Endothelial cell of umbilical vein (primary cell): Measurements from ENCODE around the gene ARL2BP. TPM values are rescaled to one million over a fixed set of nuclear protein-coding genes. Genes with fewer than 3 reads are reported as not detected.
A peak's percentile ranks its signal among the peaks of the same experiment; 100 is the strongest.

ENCODE experiments used
- BruUV-seq: library from RNA; stranded (reverse); fragments of 400-500 nt; replicated peaks from 2 replicates; lab custom pipeline; 2021; lab: Mats Ljungman, UMichigan
- CTCF ChIA-PET: fragments of 300-600, 350-600 bp; sonication (Branson Sonifier 250); formaldehyde crosslinking; loops from one replicate; lab custom pipeline; 2021; ENCODE audit warnings: antibody characterized with exemption, inconsistent platforms; lab: Charles Lee
- POLR2A ChIA-PET: fragments of 300-600, 350-600 bp; sonication (Branson Sonifier 250); formaldehyde crosslinking; loops from one replicate; lab custom pipeline; 2021; ENCODE audit warnings: antibody characterized with exemption, inconsistent platforms; lab: Charles Lee
- DNase-seq: peaks from one replicate; pipeline ENCODE4 v3.0.0-alpha.2; 2011; ENCODE audit warnings: low read depth, low spot score
- FAIRE-seq: peaks from 2 replicates; lab custom pipeline; 2011; peaks lifted over from hg19 to GRCh38; lab: Jason Lieb, UNC
- H2AFZ ChIP-seq: 2 replicates; pipeline ENCODE4 v1.6.0; 2012; ENCODE audit warnings: low read depth, low read length, control low read depth, inconsistent platforms
- H3K27ac ChIP-seq: 2 replicates; pipeline ENCODE4 v1.5.1; 2011; ENCODE audit warnings: low read depth, mild to moderate bottlenecking, control low read depth, low read length, moderate library complexity; ENCODE audit not compliant: insufficient read depth
- H3K27me3 ChIP-seq, 2 experiments: 2 replicates each; pipeline versions ENCODE4 v1.6.0 to v1.6.1; 2011; ENCODE audit warnings: low read length in 2 of 2, mixed read lengths in 1 of 2; ENCODE audit not compliant: control insufficient read depth in 2 of 2, insufficient read depth in 2 of 2
- H3K36me3 ChIP-seq, 2 experiments: 2 replicates in 1 of 2; 3 replicates in 1 of 2; pipeline ENCODE4 v1.5.1; 2011; ENCODE audit warnings: low read length in 2 of 2, mild to moderate bottlenecking in 1 of 2, moderate library complexity in 1 of 2; ENCODE audit not compliant: control insufficient read depth in 2 of 2, insufficient read depth in 2 of 2; ENCODE audit errors: extremely low read depth in 1 of 2
- H3K4me1 ChIP-seq: 3 replicates; pipeline ENCODE4 v1.5.1; 2011; ENCODE audit warnings: mild to moderate bottlenecking, low read length; ENCODE audit not compliant: control insufficient read depth, insufficient read depth; ENCODE audit errors: extremely low read depth
- H3K4me2 ChIP-seq: 2 replicates; pipeline ENCODE4 v1.6.1; 2011; ENCODE audit warnings: low read length, control low read depth, mixed read lengths; ENCODE audit not compliant: insufficient read depth
- H3K4me3 ChIP-seq, 3 experiments: fragments of 200-600 bp in 1 of 3; sonication (generic), shearing (Covaris generic) in 1 of 3; replicated peaks in 1 of 3; 2 replicates each; pipeline ENCODE4 v1.5.1; 2011 to 2016; ENCODE audit warnings: control low read depth in 3 of 3, low read length in 3 of 3, mild to moderate bottlenecking in 2 of 3, inconsistent platforms in 1 of 3, low read depth in 1 of 3, moderate library complexity in 1 of 3; ENCODE audit not compliant: insufficient read depth in 1 of 3
- H3K79me2 ChIP-seq: 2 replicates; pipeline ENCODE4 v1.6.0; 2012; ENCODE audit warnings: low read length, inconsistent platforms; ENCODE audit not compliant: control insufficient read depth, insufficient read depth
- H3K9ac ChIP-seq: replicated peaks from 2 replicates; pipeline ENCODE3; 2011; ENCODE audit warnings: low read length, control low read depth; ENCODE audit not compliant: insufficient read depth; ENCODE audit errors: extremely low read depth
- H3K9me1 ChIP-seq: replicated peaks from 3 replicates; pipeline ENCODE4 v1.6.0; 2011; ENCODE audit warnings: mild to moderate bottlenecking, low read length; ENCODE audit not compliant: control insufficient read depth, insufficient read depth; ENCODE audit errors: extremely low read depth
- H3K9me3 ChIP-seq: replicated peaks from 2 replicates; pipeline ENCODE4 v1.5.1; 2012; ENCODE audit warnings: low read length, inconsistent platforms; ENCODE audit not compliant: control insufficient read depth, insufficient read depth
- H4K20me1 ChIP-seq: replicated peaks from 2 replicates; pipeline ENCODE3; 2011; ENCODE audit warnings: mild to moderate bottlenecking, low read length; ENCODE audit not compliant: control insufficient read depth, insufficient read depth; ENCODE audit errors: extremely low read depth
- EZH2 ChIP-seq: IDR thresholded peaks from 2 replicates; pipeline ENCODE4 v1.6.1; 2012; ENCODE audit warnings: borderline replicate concordance, low read depth, mild to moderate bottlenecking, moderate library complexity, low read length, inconsistent platforms; ENCODE audit not compliant: severe bottlenecking
- FOS ChIP-seq: IDR thresholded peaks from 2 replicates; pipeline ENCODE4 v1.6.1; 2011; ENCODE audit warnings: mild to moderate bottlenecking, low read length, moderate library complexity, borderline replicate concordance; ENCODE audit not compliant: insufficient read depth
- GATA2 ChIP-seq: IDR thresholded peaks from 2 replicates; pipeline ENCODE4 v1.7.0; 2011; ENCODE audit warnings: low read depth, mild to moderate bottlenecking, moderate library complexity, mixed read lengths, low read length; ENCODE audit not compliant: insufficient read length, insufficient read depth
- JUN ChIP-seq: IDR thresholded peaks from 2 replicates; pipeline ENCODE4 v1.6.1; 2011; ENCODE audit warnings: borderline replicate concordance, low read depth; ENCODE audit not compliant: insufficient read length, insufficient read depth
- MYC ChIP-seq: IDR thresholded peaks from one replicate; pipeline ENCODE4 v1.6.1; 2011; ENCODE audit warnings: mild to moderate bottlenecking, low read depth, low read length
- POLR2A ChIP-seq: IDR thresholded peaks from 2 replicates; pipeline ENCODE4 v1.6.1; 2012; ENCODE audit warnings: low read depth, mild to moderate bottlenecking, control low read depth, low read length
- POLR2AphosphoS5 ChIP-seq: IDR thresholded peaks from 2 replicates; pipeline ENCODE4 v1.6.1; 2012; ENCODE audit warnings: low read depth, mild to moderate bottlenecking, control low read depth, low read length, moderate library complexity; ENCODE audit not compliant: insufficient read depth
- dilution Hi-C: fragments of 300-500 bp; cut with MboI; formaldehyde crosslinking; loops from one replicate; pipeline ENCODE4 v1.15.0; 2019; ENCODE audit warnings: low sequenced_read_pairs; ENCODE audit not compliant: extremely low pct_ligation_motif_present
- intact Hi-C: fragments of 100-400 bp; cut with micrococcal nuclease; formaldehyde crosslinking; loops from one replicate; pipeline ENCODE4 v1.10.0; 2022
- polyA plus RNA-seq, 4 experiments: library from polyadenylated mRNA; depleted of rRNA in 3 of 4; stranded (reverse) in 3 of 4; unstranded in 1 of 4; fragments of >200 nt; gene quantifications; 2 replicates each; pipeline versions ENCODE4 v1.2.1 to v1.2.3, GENCODE V29; 2011 to 2012; ENCODE audit warnings: missing spikeins in 1 of 4
- total RNA-seq: library from RNA; stranded (reverse); gene quantifications from 2 replicates; pipeline ENCODE4 v1.2.3, GENCODE V29; 2021
- TF ChIP-seq, protein P1 (sequence below): IDR thresholded peaks from 2 replicates; pipeline ENCODE4 v1.6.1; 2011; ENCODE audit not compliant: insufficient read depth, insufficient read length
- TF ChIP-seq, protein P2 (sequence below), 2 donors: IDR thresholded peaks; 1 replicate in 1 of 2; 2 replicates in 1 of 2; pipeline ENCODE4 v1.5.1; 2011; ENCODE audit warnings: low read length in 2 of 2, mild to moderate bottlenecking in 2 of 2, moderate library complexity in 2 of 2, control low read depth in 1 of 2, inconsistent platforms in 1 of 2, low read depth in 1 of 2; ENCODE audit not compliant: insufficient read depth in 1 of 2; ENCODE audit errors: extremely low read depth in 1 of 2

Gene ARL2BP
- total and polyA plus RNA-seq, 2 donors (not counting 3 experiments of a cell fraction or from before 2014, with no cell fraction given): 80.4 to 111 TPM

DNA sequence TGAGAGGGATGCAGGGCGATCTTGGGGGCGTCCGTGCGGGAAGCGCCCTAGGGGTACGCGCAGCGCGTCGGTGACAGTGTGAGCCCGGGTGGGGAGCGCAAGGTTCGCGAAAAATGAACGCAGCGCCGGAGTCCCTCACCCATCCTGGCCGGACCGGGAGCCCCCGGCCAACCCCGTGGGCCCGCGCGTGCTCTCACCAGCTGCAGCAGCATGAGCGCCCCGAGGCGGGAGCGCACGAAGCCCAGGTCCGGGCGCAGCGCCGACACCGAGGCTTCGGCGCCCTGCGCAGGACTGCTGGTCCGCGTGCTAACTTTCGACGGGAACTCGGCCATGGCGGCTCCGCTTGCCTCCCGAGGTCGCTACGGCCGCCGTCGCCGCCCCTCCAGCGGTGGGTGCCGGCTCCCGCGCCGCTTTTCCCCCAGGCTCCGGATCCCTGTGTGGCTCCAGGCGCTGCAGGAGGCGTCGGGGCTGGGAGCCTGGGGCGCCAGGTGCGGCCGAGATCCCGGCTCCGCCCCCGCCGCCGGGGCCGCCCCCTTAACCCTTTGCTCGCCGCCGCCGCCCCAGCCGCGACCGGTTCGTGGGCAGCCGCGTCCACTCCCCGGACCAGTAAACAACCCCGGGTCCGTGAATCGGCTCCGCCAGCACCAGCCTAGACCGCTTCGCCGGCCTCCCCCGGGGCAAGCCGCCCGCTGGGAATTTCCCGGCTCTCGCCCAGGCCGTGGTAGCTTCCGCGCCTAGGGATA is 39.3 kb downstream of the ARL2BP start, which contains the start of gene PLLP:
TSS of gene PLLP (minus strand) at position 464 of the 743 bp plus-strand sequence. CDS start at position 332, 132 bp downstream.
- intact Hi-C loops: loop anchor here (2.0 to 5.0 kb wide), 3 partner anchors 18 to 97 kb away; partner anchors contain the start of genes ARL2BP, PSME3IP1 and RSPRY1

More for the DNA sequence above, 39.3 kb downstream of the ARL2BP start, which contains the start of gene PLLP:
- H3K27ac ChIP-seq: no peak within 1 kb of the TSS
- POLR2A ChIA-PET: no interaction called here
- TF ChIP-seq GATA2 (no peak), POLR2A (no peak), JUN (no peak), EZH2 (peak; percentile 60), MYC (no peak), POLR2AphosphoS5 (no peak), FOS (no peak)
- TF ChIP-seq, protein P1, sequence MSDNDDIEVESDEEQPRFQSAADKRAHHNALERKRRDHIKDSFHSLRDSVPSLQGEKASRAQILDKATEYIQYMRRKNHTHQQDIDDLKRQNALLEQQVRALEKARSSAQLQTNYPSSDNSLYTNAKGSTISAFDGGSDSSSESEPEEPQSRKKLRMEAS: peak; percentile 46
- TF ChIP-seq, protein P2, sequence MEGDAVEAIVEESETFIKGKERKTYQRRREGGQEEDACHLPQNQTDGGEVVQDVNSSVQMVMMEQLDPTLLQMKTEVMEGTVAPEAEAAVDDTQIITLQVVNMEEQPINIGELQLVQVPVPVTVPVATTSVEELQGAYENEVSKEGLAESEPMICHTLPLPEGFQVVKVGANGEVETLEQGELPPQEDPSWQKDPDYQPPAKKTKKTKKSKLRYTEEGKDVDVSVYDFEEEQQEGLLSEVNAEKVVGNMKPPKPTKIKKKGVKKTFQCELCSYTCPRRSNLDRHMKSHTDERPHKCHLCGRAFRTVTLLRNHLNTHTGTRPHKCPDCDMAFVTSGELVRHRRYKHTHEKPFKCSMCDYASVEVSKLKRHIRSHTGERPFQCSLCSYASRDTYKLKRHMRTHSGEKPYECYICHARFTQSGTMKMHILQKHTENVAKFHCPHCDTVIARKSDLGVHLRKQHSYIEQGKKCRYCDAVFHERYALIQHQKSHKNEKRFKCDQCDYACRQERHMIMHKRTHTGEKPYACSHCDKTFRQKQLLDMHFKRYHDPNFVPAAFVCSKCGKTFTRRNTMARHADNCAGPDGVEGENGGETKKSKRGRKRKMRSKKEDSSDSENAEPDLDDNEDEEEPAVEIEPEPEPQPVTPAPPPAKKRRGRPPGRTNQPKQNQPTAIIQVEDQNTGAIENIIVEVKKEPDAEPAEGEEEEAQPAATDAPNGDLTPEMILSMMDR (IDR thresholded peaks at IDR 0.05; ENCODE audit: extremely low read depth in 1 of 2, insufficient read depth in 1 of 2, low read depth in 1 of 2, low read length in 2 of 2): no peak
- peaks cover 18% of the 10 kb centered on the region for H3K4me1 ChIP-seq
- H4K20me1 ChIP-seq: no peaks in the 10 kb centered on the region
- no peaks in the 10 kb centered on the region for H3K36me3 ChIP-seq
- no peaks in the 10 kb centered on the region for H3K79me2 ChIP-seq
- no TSS peak for BruUV-seq
- DNase-seq (peak; percentile 38), FAIRE-seq (peak; percentile 58)
- H3K9me1 ChIP-seq: no peaks in the 10 kb centered on the region
- peak within 1 kb of the TSS; percentile 58 for H3K4me2 ChIP-seq
- dilution Hi-C loops: no loop called here
- H2AFZ ChIP-seq: peak within 1 kb of the TSS; percentile 85
- CTCF ChIA-PET: interaction anchor here (1.1 to 1.5 kb wide), 2 partner anchors 16 to 39 kb away, joined by 3 to 4 read pairs; partner anchors contain the start of gene ARL2BP
- no peaks in the 10 kb centered on the region for H3K9me3 ChIP-seq
- H3K9ac ChIP-seq: peak within 1 kb of the TSS; percentile 8
- H3K4me3 ChIP-seq: peak within 1 kb of the TSS; percentile 8 to 38 (median 16)
- no peaks in the 10 kb centered on the region for H3K27me3 ChIP-seq
